NB4 (cell line): Measurements from ENCODE around the gene HVCN1.

ENCODE experiments used
- POLR2A ChIP-seq: IDR thresholded peaks from 2 replicates; pipeline ENCODE4 v1.6.1; 2011; ENCODE audit warnings: mild to moderate bottlenecking; ENCODE audit not compliant: insufficient read length; ENCODE audit errors: extremely low read depth
- TF ChIP-seq, protein P1 (sequence below): IDR thresholded peaks from one replicate; pipeline ENCODE4 v1.5.1; 2012; ENCODE audit warnings: low read depth, low read length
- TF ChIP-seq, protein P2 (sequence below): IDR thresholded peaks from 2 replicates; pipeline ENCODE4 v1.6.1; 2011; ENCODE audit warnings: low read depth, low read length

- TF ChIP-seq, protein P1, sequence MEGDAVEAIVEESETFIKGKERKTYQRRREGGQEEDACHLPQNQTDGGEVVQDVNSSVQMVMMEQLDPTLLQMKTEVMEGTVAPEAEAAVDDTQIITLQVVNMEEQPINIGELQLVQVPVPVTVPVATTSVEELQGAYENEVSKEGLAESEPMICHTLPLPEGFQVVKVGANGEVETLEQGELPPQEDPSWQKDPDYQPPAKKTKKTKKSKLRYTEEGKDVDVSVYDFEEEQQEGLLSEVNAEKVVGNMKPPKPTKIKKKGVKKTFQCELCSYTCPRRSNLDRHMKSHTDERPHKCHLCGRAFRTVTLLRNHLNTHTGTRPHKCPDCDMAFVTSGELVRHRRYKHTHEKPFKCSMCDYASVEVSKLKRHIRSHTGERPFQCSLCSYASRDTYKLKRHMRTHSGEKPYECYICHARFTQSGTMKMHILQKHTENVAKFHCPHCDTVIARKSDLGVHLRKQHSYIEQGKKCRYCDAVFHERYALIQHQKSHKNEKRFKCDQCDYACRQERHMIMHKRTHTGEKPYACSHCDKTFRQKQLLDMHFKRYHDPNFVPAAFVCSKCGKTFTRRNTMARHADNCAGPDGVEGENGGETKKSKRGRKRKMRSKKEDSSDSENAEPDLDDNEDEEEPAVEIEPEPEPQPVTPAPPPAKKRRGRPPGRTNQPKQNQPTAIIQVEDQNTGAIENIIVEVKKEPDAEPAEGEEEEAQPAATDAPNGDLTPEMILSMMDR: no peak
- no peak for TF ChIP-seq POLR2A
- TF ChIP-seq, protein P2, sequence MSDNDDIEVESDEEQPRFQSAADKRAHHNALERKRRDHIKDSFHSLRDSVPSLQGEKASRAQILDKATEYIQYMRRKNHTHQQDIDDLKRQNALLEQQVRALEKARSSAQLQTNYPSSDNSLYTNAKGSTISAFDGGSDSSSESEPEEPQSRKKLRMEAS: no peak
These were observed 21.2 kb downstream of the HVCN1 start for GRCh38 chr12:110667671-110668070.
